ENCODE results near the gene MRTO4. TPM values are rescaled to one million over a fixed set of nuclear protein-coding genes. Genes with fewer than 3 reads are reported as not detected.
"Not testable (repeated sequence)": the region's sequence is repeated elsewhere in the genome, so short reads cannot be mapped to it uniquely, and the experiment has no call there.

The MRTO4 gene
- total and polyA plus RNA-seq, 2 experiments from 2014 or later = 37.1 to 38.4 TPM

GRCh38 chr1:19289244-19289643 lies 37.6 kb downstream of the MRTO4 start:
- Histone ChIP-seq H3K79me2 (ENCODE audit: insufficient read depth) (no peaks in the 10 kb centered on the region), H3K36me3 (ENCODE audit: low read depth) (no peaks in the 10 kb centered on the region), H3K9ac (peak overlapping the region; percentile 29; the same call in 1 of the 2 replicates), H3K9me3 (ENCODE audit: low read depth) (no peaks in the 10 kb centered on the region), H3K4me2 (ENCODE audit: unreplicated experiment) (peak overlapping the region; percentile 91), H3K4me3 (peak overlapping the region; percentile 74), H3K4me1 (ENCODE audit: insufficient read depth) (no peaks in the 10 kb centered on the region), H3K9me2 (ENCODE audit: insufficient read depth) (no peaks in the 10 kb centered on the region), H3K27me3 (replicated peaks; ENCODE audit: insufficient read depth) (no peaks in the 10 kb centered on the region), H2AFZ (peak overlapping the region; percentile 82), H3F3A (ENCODE audit: insufficient read depth) (no peaks in the 10 kb centered on the region), H4K20me1 (ENCODE audit: insufficient read depth) (no peaks in the 10 kb centered on the region), H3K27ac (no peak overlapping the region)
- in situ Hi-C loops (cut with MboI) = no loop called here
- DNase-seq = peak; percentile 10
- TF ChIP-seq EZH2phosphoT487 (IDR thresholded peaks at IDR 0.05; ENCODE audit: insufficient read depth, low read depth) = no peak
- no peak for TF ChIP-seq EZH2 (IDR thresholded peaks at IDR 0.05; ENCODE audit: insufficient read depth, poor library complexity, severe bottlenecking)
- 16 to 18% methylated on average over 2 of the region's 2 CpGs for WGBS, 2 experiments (ENCODE audit: low coverage in 1 of 2, low lambda C conversion rate in 2 of 2, missing lambda C conversion rate in 2 of 2)

GRCh38 chr1:19294638-19295037 lies 43.0 kb downstream of the MRTO4 start:
- Histone ChIP-seq H3K4me2 (ENCODE audit: unreplicated experiment) (no peak overlapping the region), H3K27me3 (replicated peaks; ENCODE audit: insufficient read depth) (no peaks in the 10 kb centered on the region), H2AFZ (no peak overlapping the region), H3K4me1 (ENCODE audit: insufficient read depth) (no peaks in the 10 kb centered on the region), H3K9me3 (ENCODE audit: low read depth) (no peaks in the 10 kb centered on the region), H3K9ac (no peak overlapping the region), H3K79me2 (ENCODE audit: insufficient read depth) (no peaks in the 10 kb centered on the region), H3K36me3 (ENCODE audit: low read depth) (no peaks in the 10 kb centered on the region), H4K20me1 (ENCODE audit: insufficient read depth) (no peaks in the 10 kb centered on the region), H3K4me3 (no peak overlapping the region), H3F3A (ENCODE audit: insufficient read depth) (no peaks in the 10 kb centered on the region), H3K9me2 (ENCODE audit: insufficient read depth) (no peaks in the 10 kb centered on the region), H3K27ac (no peak overlapping the region)
- WGBS, 2 experiments (ENCODE audit: low coverage in 1 of 2, low lambda C conversion rate in 2 of 2, missing lambda C conversion rate in 2 of 2) = 85 to 96% methylated on average over 2 of the region's 2 CpGs
- in situ Hi-C loops (cut with MboI) = no loop called here
- no peak for DNase-seq
- no peak for TF ChIP-seq EZH2phosphoT487 (IDR thresholded peaks at IDR 0.05; ENCODE audit: insufficient read depth, low read depth)
- no peak for TF ChIP-seq EZH2 (IDR thresholded peaks at IDR 0.05; ENCODE audit: insufficient read depth, poor library complexity, severe bottlenecking)

- in situ Hi-C loops (cut with MboI) = no loop called here
- no peak overlapping the region for H3K4me2 ChIP-seq (ENCODE audit: unreplicated experiment)
These were observed 48.6 kb downstream of the MRTO4 start for GRCh38 chr1:19300211-19300610.

GRCh38 chr1:19304081-19304480 lies 52.5 kb downstream of the MRTO4 start:
- H2AFZ ChIP-seq; H3K79me2 ChIP-seq (ENCODE audit: insufficient read depth); H3K4me2 ChIP-seq (ENCODE audit: unreplicated experiment); DNase-seq; H3K9ac ChIP-seq; H3K27ac ChIP-seq; H3K4me1 ChIP-seq (ENCODE audit: insufficient read depth); H3K4me3 ChIP-seq; H4K20me1 ChIP-seq (ENCODE audit: insufficient read depth); H3K9me3 ChIP-seq (ENCODE audit: low read depth); H3F3A ChIP-seq (ENCODE audit: insufficient read depth); in situ Hi-C loops (cut with MboI); H3K27me3 ChIP-seq (replicated peaks; ENCODE audit: insufficient read depth); H3K9me2 ChIP-seq (ENCODE audit: insufficient read depth): not testable (repeated sequence)
- WGBS, 2 experiments (ENCODE audit: low coverage in 1 of 2, low lambda C conversion rate in 2 of 2, missing lambda C conversion rate in 2 of 2) = 95 to 96% methylated on average over 10 of the region's 10 CpGs
- H3K36me3 ChIP-seq (ENCODE audit: low read depth) = peaks cover 33% of the 10 kb centered on the region; the same call in 1 of the 2 replicates

More at GRCh38 chr1:19300211-19300610, 48.6 kb downstream of the MRTO4 start:
- Histone ChIP-seq H3K79me2 (ENCODE audit: insufficient read depth) (no peaks in the 10 kb centered on the region), H4K20me1 (ENCODE audit: insufficient read depth) (no peaks in the 10 kb centered on the region), H3K4me1 (ENCODE audit: insufficient read depth) (no peaks in the 10 kb centered on the region), H3K9me2 (ENCODE audit: insufficient read depth) (no peaks in the 10 kb centered on the region), H3K27me3 (replicated peaks; ENCODE audit: insufficient read depth) (no peaks in the 10 kb centered on the region), H3K9ac (no peak overlapping the region), H3K36me3 (ENCODE audit: low read depth) (peaks cover 19% of the 10 kb centered on the region; the same call in 1 of the 2 replicates), H3K9me3 (ENCODE audit: low read depth) (no peaks in the 10 kb centered on the region), H3K27ac (no peak overlapping the region), H2AFZ (no peak overlapping the region), H3K4me3 (no peak overlapping the region), H3F3A (ENCODE audit: insufficient read depth) (no peaks in the 10 kb centered on the region)
- no peak for DNase-seq
- TF ChIP-seq EZH2phosphoT487 (IDR thresholded peaks at IDR 0.05; ENCODE audit: insufficient read depth, low read depth) (no peak), EZH2 (IDR thresholded peaks at IDR 0.05; ENCODE audit: insufficient read depth, poor library complexity, severe bottlenecking) (no peak)
- 50 to 64% methylated on average over 2 of the region's 2 CpGs for WGBS, 2 experiments (ENCODE audit: low coverage in 1 of 2, low lambda C conversion rate in 2 of 2, missing lambda C conversion rate in 2 of 2)

- H4K20me1 ChIP-seq (ENCODE audit: insufficient read depth) = no peaks in the 10 kb centered on the region; the same call in 1 of the 2 replicates
- no peaks in the 10 kb centered on the region for H3K9me3 ChIP-seq (ENCODE audit: low read depth)
- no peak overlapping the region for H3K4me2 ChIP-seq (ENCODE audit: unreplicated experiment)
- no peak overlapping the region for H2AFZ ChIP-seq
- H3K9me2 ChIP-seq (ENCODE audit: insufficient read depth) = no peaks in the 10 kb centered on the region
- 96% methylated on average over 10 to 11 of the region's 11 CpGs for WGBS, 2 experiments (ENCODE audit: low coverage in 1 of 2, low lambda C conversion rate in 2 of 2, missing lambda C conversion rate in 2 of 2)
- H3F3A ChIP-seq (ENCODE audit: insufficient read depth) = no peaks in the 10 kb centered on the region
- peaks cover 33% of the 10 kb centered on the region; the same call in 1 of the 2 replicates for H3K36me3 ChIP-seq (ENCODE audit: low read depth)
- H3K4me3 ChIP-seq = no peak overlapping the region
- TF ChIP-seq EZH2 (IDR thresholded peaks at IDR 0.05; ENCODE audit: insufficient read depth, poor library complexity, severe bottlenecking) (no peak), EZH2phosphoT487 (IDR thresholded peaks at IDR 0.05; ENCODE audit: insufficient read depth, low read depth) (no peak)
- peaks cover 8% of the 10 kb centered on the region for H3K4me1 ChIP-seq (ENCODE audit: insufficient read depth)
- no peak overlapping the region for H3K9ac ChIP-seq
- no peak for DNase-seq
- no peak overlapping the region for H3K27ac ChIP-seq
- no peaks in the 10 kb centered on the region for H3K27me3 ChIP-seq (replicated peaks; ENCODE audit: insufficient read depth)
- H3K79me2 ChIP-seq (ENCODE audit: insufficient read depth) = peaks cover 23% of the 10 kb centered on the region
- in situ Hi-C loops (cut with MboI) = no loop called here
These were observed 54.3 kb downstream of the MRTO4 start for GRCh38 chr1:19305880-19306279.

All from GM23248 (cell line).